ENCODE results near the gene FASLG.

FASLG gene

GRCh38 chr1:172708452-172708851, 49.5 kb downstream of the FASLG start:
- no peak overlapping the region for H3K4me3 ChIP-seq (ENCODE audit: low read length)
- no peaks in the 10 kb centered on the region for H3K9me3 ChIP-seq (ENCODE audit: insufficient read depth, low read depth, low read length)
- no peaks in the 10 kb centered on the region for H3K36me3 ChIP-seq (ENCODE audit: insufficient read depth, low read length)
- no peak overlapping the region for H3K27ac ChIP-seq (ENCODE audit: low read depth, low read length)
- WGBS = 89% methylated on average over 2 of the region's 2 CpGs
- peaks cover 14% of the 10 kb centered on the region for H3K4me1 ChIP-seq (ENCODE audit: insufficient read depth, low read length)
- no peaks in the 10 kb centered on the region for H3K27me3 ChIP-seq (ENCODE audit: insufficient read depth, low read length)
- no peak overlapping the region for H3K9ac ChIP-seq (ENCODE audit: low read depth, low read length)

DNA sequence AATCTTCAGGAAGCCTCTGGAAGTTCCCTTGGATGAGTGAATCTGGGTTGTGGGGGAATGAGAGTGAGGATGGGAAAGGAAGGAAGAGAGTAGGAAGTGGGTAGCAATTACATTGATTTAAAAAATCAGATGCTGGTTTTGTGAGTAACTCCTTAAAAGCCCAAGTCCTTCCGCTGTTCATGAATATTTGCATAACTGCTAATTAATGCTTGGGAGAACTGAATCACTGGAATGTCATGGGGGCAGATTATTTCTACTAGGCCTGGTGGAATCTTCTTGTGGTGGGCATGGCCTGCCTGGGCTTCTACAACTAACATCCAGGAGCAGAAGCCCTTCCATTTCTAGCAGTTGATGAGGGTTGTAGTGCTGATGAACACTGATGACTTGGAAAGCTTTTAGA, 52.7 kb downstream of the FASLG start:
- Histone ChIP-seq H3K27me3 (ENCODE audit: insufficient read depth, low read length) (no peaks in the 10 kb centered on the region), H3K4me1 (ENCODE audit: insufficient read depth, low read length) (peaks cover 14% of the 10 kb centered on the region), H3K4me3 (ENCODE audit: low read length) (no peak overlapping the region), H3K9me3 (ENCODE audit: insufficient read depth, low read depth, low read length) (no peaks in the 10 kb centered on the region), H3K9ac (ENCODE audit: low read depth, low read length) (no peak overlapping the region), H3K27ac (ENCODE audit: low read depth, low read length) (no peak overlapping the region), H3K36me3 (ENCODE audit: insufficient read depth, low read length) (no peaks in the 10 kb centered on the region)
- WGBS = 97% methylated on average over 1 of the region's 1 CpG

DNA sequence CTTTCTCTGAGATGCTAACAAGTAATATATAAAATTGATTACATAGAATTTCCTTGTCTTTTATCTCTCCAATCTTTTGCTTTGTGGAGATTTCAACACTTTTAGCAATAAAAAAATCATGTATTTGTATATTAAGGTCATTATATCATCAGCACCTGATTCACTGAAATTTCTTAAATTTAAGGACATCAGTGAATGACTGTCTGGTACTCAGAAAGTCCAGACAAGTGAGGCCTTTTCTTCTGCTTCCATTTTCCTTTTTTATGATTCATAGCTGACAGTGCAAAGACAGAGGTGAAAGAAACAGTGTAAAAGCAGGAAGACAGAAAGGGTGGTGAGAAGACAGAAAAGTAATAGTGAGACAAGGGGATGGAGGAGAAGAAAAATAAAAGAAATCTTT, 54.6 kb downstream of the FASLG start:
- no peaks in the 10 kb centered on the region for H3K27me3 ChIP-seq (ENCODE audit: insufficient read depth, low read length)
- no peaks in the 10 kb centered on the region for H3K9me3 ChIP-seq (ENCODE audit: insufficient read depth, low read depth, low read length)
- no peak overlapping the region for H3K27ac ChIP-seq (ENCODE audit: low read depth, low read length)
- H3K36me3 ChIP-seq (ENCODE audit: insufficient read depth, low read length) = no peaks in the 10 kb centered on the region
- H3K9ac ChIP-seq (ENCODE audit: low read depth, low read length) = no peak overlapping the region
- no peak overlapping the region for H3K4me3 ChIP-seq (ENCODE audit: low read length)
- H3K4me1 ChIP-seq (ENCODE audit: insufficient read depth, low read length) = peaks cover 14% of the 10 kb centered on the region

All from HUES64 (cell line).